ENCODE results near the gene ANO10. TPM values are rescaled to one million over a fixed set of nuclear protein-coding genes. Genes with fewer than 3 reads are reported as not detected.
"Not testable (repeated sequence)": the region's sequence is repeated elsewhere in the genome, so short reads cannot be mapped to it uniquely, and the experiment has no call there.

Gene ANO10
- total and polyA plus RNA-seq, 10 donors: 2.6 to 21.7 (median 16.6) TPM

DNA sequence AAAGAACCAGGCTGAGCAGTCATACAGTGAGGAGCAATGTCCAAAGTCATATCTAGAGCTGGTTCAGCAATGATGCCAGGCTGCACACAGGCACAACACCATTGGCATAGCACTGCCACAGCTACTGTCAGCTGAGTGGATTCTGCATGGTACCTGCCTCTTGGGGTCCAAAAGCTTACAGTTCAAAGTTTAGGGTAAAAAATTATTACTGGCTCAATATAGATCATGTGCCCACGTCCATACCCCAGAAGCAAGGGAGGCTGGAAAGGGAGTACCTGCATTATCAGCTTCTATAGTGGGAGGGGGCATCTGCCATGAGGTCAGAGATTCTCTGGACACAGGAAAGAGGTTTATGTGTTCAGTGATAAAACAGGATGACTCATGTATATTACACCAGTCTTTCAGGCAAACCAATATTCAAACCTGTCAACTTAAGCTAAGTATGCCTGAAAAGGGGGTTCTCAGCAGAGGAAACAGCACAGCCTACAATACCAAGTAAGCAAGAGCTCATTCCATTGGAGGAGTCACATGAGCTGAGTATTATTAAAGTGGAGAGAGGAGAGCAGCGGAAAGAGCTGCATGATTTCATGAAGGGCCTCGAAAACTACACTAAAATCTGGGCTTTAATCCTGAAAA, 99.0 kb downstream of the ANO10 start:
- intact Hi-C loops (cut with DNase I; ENCODE audit: low total_unique reads): no loop called here
- WGBS, 5 donors: 86 to 92% (median 91%) methylated on average over 3 of the region's 3 CpGs

DNA sequence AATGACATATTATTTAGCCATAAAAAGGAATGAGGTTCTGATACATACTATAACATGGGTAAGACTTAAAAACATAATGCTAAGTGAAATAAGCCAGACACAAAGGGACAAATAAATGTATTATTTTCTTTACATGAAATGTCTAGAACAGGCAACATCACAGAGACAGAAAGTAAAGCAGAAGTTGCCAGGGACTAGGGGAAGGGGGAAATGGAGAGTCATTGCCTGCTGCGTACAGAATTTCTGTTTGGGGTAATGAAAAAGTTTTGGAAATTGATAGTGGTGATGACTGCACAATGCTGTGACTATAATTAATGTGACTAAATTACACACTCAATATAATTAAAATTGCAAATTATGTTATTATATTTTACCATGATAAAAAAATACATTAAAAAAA, 99.9 kb downstream of the ANO10 start:
- Histone ChIP-seq H3K36me3 (peaks cover 0 to 13% (median 0%) of the 10 kb centered on the region in 6 donors), H3K9me3 (peaks cover 0 to 37% (median 29%) of the 10 kb centered on the region in 8 donors), H3K4me1 (no peaks in the 10 kb centered on the region), H3K4me3 (no peak overlapping the region), H3K27ac (no peak overlapping the region), H3K27me3 (replicated peaks in 1 of 7) (no peaks in the 10 kb centered on the region)
- WGBS, 5 donors: 47 to 83% (median 57%) methylated on average over 1 of the region's 1 CpG
- intact Hi-C loops (cut with DNase I; ENCODE audit: low total_unique reads): no loop called here
- no peak for DNase-seq
- no peak for TF ChIP-seq POLR2AphosphoS5 (IDR thresholded peaks at IDR 0.05)
- TF ChIP-seq, protein P1, sequence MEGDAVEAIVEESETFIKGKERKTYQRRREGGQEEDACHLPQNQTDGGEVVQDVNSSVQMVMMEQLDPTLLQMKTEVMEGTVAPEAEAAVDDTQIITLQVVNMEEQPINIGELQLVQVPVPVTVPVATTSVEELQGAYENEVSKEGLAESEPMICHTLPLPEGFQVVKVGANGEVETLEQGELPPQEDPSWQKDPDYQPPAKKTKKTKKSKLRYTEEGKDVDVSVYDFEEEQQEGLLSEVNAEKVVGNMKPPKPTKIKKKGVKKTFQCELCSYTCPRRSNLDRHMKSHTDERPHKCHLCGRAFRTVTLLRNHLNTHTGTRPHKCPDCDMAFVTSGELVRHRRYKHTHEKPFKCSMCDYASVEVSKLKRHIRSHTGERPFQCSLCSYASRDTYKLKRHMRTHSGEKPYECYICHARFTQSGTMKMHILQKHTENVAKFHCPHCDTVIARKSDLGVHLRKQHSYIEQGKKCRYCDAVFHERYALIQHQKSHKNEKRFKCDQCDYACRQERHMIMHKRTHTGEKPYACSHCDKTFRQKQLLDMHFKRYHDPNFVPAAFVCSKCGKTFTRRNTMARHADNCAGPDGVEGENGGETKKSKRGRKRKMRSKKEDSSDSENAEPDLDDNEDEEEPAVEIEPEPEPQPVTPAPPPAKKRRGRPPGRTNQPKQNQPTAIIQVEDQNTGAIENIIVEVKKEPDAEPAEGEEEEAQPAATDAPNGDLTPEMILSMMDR (IDR thresholded peaks at IDR 0.05 in 8 of 11, conservative IDR thresholded peaks at IDR 0.05 in 3 of 11): no peak
- no peak for TF ChIP-seq POLR2A (IDR thresholded peaks at IDR 0.05)

More for the DNA sequence above, 99.0 kb downstream of the ANO10 start:
- Histone ChIP-seq H3K4me3 (no peak overlapping the region), H3K9me3 (peaks cover 0 to 30% (median 25%) of the 10 kb centered on the region in 8 donors), H3K4me1 (no peaks in the 10 kb centered on the region), H3K27me3 (replicated peaks in 1 of 7) (no peaks in the 10 kb centered on the region), H3K27ac (no peak overlapping the region), H3K36me3 (peaks cover 0 to 9% (median 0%) of the 10 kb centered on the region in 6 donors)
- DNase-seq: no peak
- TF ChIP-seq POLR2A (IDR thresholded peaks at IDR 0.05) (no peak), POLR2AphosphoS5 (IDR thresholded peaks at IDR 0.05) (no peak)
- TF ChIP-seq, protein P1 (IDR thresholded peaks at IDR 0.05 in 8 of 11, conservative IDR thresholded peaks at IDR 0.05 in 3 of 11): no peak

DNA sequence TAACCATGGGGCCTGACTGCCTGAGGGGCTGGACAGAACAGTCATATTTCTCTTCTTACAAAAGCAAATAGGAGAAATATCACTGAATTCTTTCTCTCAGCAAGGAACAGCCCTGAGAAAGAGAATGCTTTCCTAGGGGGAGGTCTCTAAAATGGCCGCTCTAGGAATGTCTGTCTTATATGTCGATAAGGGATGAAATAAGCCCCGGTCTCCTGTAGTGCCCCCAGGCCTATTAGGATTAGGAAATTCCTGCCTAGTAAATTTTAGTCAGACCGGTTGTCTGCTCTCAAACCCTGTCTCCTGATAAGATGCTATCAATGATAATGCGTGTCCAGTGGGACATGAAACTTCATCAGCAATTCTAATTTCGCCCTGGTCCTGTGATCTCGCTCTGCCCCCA, 103.3 kb downstream of the ANO10 start:
- H3K4me1 ChIP-seq; H3K4me3 ChIP-seq; intact Hi-C loops (cut with DNase I; ENCODE audit: low total_unique reads); H3K27ac ChIP-seq; DNase-seq; H3K27me3 ChIP-seq (replicated peaks in 1 of 7): not testable (repeated sequence)
- peaks cover 0 to 13% (median 0%) of the 10 kb centered on the region in 6 donors for H3K36me3 ChIP-seq
- 94 to 98% (median 97%) methylated on average over 7 of the region's 7 CpGs for WGBS, 5 donors
- peaks cover 0 to 37% (median 29%) of the 10 kb centered on the region in 8 donors for H3K9me3 ChIP-seq

DNA sequence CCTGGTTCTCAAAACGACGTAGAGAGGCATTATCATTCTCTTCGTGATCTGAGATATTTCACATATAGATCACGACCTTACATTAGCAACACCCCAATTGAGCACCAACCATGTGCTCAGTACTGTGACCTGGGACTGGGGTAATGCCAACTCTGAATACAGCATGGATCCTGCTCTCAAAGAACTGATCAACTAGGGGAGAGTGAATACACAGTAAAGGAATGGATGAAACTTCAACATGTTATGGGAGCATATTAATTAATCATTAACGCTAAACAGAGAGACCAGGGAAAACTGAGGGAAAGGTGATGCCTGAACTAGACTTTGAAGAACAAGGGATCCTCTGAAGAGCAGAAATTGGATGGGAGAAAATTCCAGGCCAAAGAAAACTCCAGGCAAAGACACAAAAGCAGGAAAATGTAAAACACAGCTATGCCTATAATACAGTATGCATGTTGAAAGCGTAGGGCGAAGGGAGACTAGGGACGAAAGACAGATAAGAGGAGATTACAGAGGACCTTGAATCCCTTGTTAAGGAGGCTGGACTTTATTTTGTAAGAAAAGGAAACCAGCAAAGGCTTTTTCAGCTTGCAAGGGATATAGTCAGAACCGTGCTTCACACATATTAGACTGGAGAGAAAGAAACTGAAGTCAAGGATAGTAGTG, 105.7 kb downstream of the ANO10 start:
- 82 to 94% (median 87%) methylated on average over 9 of the region's 9 CpGs for WGBS, 5 donors
- no peak for TF ChIP-seq POLR2AphosphoS5 (IDR thresholded peaks at IDR 0.05)
- no peak for TF ChIP-seq POLR2A (IDR thresholded peaks at IDR 0.05)
- TF ChIP-seq, protein P1 (IDR thresholded peaks at IDR 0.05 in 8 of 11, conservative IDR thresholded peaks at IDR 0.05 in 3 of 11): no peak
- H3K4me3 ChIP-seq: no peak overlapping the region
- peaks cover 0 to 37% (median 29%) of the 10 kb centered on the region in 8 donors for H3K9me3 ChIP-seq
- H3K4me1 ChIP-seq: no peaks in the 10 kb centered on the region
- peaks cover 0 to 15% (median 0%) of the 10 kb centered on the region in 6 donors for H3K36me3 ChIP-seq
- no peak for DNase-seq
- intact Hi-C loops (cut with DNase I; ENCODE audit: low total_unique reads): no loop called here
- no peaks in the 10 kb centered on the region for H3K27me3 ChIP-seq (replicated peaks in 1 of 7)
- H3K27ac ChIP-seq: peak overlapping the region in 6 of 8 donors; percentile 14 to 71 (median 52)

Measured in spleen (tissue), 11 donors.